SK-N-SH treated with all-trans-retinoic acid at 6 μM for 48 hours (cell line): ENCODE results near the gene PGBD1.

ENCODE experiments used
- BACH2 ChIP-seq: fragments of 250-450 bp; sonication (Bioruptor Pico); IDR thresholded peaks from 2 replicates; pipeline ENCODE4 v1.9.0; 2021; ENCODE audit warnings: mild to moderate bottlenecking, borderline replicate concordance
- CSDC2 ChIP-seq: fragments of 250-450 bp; sonication (Bioruptor Pico); IDR thresholded peaks from 2 replicates; pipeline ENCODE4 v1.5.0; 2020; ENCODE audit warnings: mild to moderate bottlenecking, moderate library complexity
- ESRRG ChIP-seq: fragments of 250-450 bp; sonication (Bioruptor Pico); IDR thresholded peaks from 2 replicates; pipeline ENCODE4 v1.6.1; 2021; ENCODE audit warnings: mild to moderate bottlenecking
- OSR1 ChIP-seq: fragments of 250-450 bp; sonication (Bioruptor Pico); IDR thresholded peaks from 2 replicates; pipeline ENCODE4 v1.8.0; 2022; ENCODE audit warnings: moderate library complexity, mild to moderate bottlenecking, inconsistent platforms
- PATZ1 ChIP-seq: fragments of 250-450 bp; sonication (Bioruptor Pico); IDR thresholded peaks from 2 replicates; pipeline ENCODE4 v1.8.0; 2020; ENCODE audit warnings: mild to moderate bottlenecking, moderate library complexity, borderline replicate concordance
- RARB ChIP-seq: fragments of 250-450 bp; sonication (Bioruptor Pico); IDR thresholded peaks from 2 replicates; pipeline ENCODE4 v1.8.0; 2021; ENCODE audit warnings: mild to moderate bottlenecking, moderate library complexity
- SNAI2 ChIP-seq: fragments of 250-450 bp; sonication (Bioruptor Pico); IDR thresholded peaks from 2 replicates; pipeline ENCODE4 v1.5.0; 2020; ENCODE audit warnings: mild to moderate bottlenecking, moderate library complexity
- TCF4 ChIP-seq: fragments of 250-450 bp; sonication (Bioruptor Pico); IDR thresholded peaks from 2 replicates; pipeline ENCODE4 v1.8.0; 2021; ENCODE audit warnings: mild to moderate bottlenecking, moderate library complexity, borderline replicate concordance
- TOX ChIP-seq: fragments of 250-450 bp; sonication (Bioruptor Pico); IDR thresholded peaks from 2 replicates; pipeline ENCODE4 v1.8.0; 2021; ENCODE audit warnings: mild to moderate bottlenecking, moderate library complexity, borderline replicate concordance
- ZNF565 ChIP-seq: fragments of 450-650 bp; formaldehyde crosslinking; conservative IDR thresholded peaks from 2 replicates; pipeline ENCODE4 v1.5.0; 2020; ENCODE audit warnings: low read depth, mild to moderate bottlenecking, moderate library complexity
- ZNF70 ChIP-seq: fragments of 450-650 bp; formaldehyde crosslinking; IDR thresholded peaks from 2 replicates; pipeline ENCODE4 v1.5.0; 2020; ENCODE audit warnings: mild to moderate bottlenecking, moderate library complexity
- ZNF8 ChIP-seq: fragments of 450-650 bp; formaldehyde crosslinking; IDR thresholded peaks from 2 replicates; pipeline ENCODE4 v1.5.0; 2020; ENCODE audit warnings: mild to moderate bottlenecking, moderate library complexity
- TF ChIP-seq, protein P1 (sequence below): fragments of 250-450 bp; sonication (Bioruptor Pico); IDR thresholded peaks from 2 replicates; pipeline ENCODE4 v1.5.1; 2020; ENCODE audit warnings: low read depth, mild to moderate bottlenecking, moderate library complexity

DNA sequence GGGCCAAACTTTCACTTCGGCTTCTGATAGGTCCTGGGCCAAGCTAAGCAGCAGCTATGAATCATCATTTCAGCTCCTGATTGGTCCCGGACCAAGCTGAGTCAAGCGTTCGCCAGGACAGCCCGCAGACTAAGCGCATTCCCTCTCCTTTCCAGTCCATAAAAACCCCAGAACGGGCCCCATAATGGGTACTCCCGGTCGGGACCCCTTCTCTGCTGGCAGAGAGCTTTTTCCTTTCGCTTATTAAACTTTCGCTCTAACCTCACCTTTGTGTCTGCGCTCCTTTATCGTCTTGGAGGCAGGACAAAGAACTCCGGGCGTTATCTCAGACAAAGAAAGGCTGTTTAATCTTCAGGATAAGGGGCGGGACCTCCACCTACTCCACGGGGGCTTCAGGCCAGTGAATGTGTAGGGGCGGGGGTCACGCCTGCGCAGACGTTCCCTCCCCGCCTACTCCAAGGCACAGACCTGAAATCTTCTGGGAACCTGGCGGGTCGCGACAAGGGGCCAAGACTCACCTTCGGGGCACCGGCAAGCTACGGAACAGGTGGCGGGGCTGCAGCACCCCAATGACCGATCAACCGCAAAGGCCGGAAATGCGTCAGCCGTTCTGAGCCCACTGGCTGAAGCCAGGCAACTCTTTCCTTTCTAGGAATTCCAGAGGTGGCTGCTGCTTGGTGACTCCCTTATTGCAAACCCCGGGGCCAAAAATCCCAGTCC is 54.4 kb downstream of the PGBD1 start, which contains the start of gene ZSCAN31:
- TF ChIP-seq SNAI2 (CRISPR knock-in tag), result no peak
- TF ChIP-seq OSR1 (CRISPR knock-in tag), result no peak
- TF ChIP-seq, protein P1, sequence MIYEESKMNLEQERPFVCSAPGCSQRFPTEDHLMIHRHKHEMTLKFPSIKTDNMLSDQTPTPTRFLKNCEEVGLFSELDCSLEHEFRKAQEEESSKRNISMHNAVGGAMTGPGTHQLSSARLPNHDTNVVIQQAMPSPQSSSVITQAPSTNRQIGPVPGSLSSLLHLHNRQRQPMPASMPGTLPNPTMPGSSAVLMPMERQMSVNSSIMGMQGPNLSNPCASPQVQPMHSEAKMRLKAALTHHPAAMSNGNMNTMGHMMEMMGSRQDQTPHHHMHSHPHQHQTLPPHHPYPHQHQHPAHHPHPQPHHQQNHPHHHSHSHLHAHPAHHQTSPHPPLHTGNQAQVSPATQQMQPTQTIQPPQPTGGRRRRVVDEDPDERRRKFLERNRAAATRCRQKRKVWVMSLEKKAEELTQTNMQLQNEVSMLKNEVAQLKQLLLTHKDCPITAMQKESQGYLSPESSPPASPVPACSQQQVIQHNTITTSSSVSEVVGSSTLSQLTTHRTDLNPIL (CRISPR knock-in tag), result 0 out of 2 replicates have a peak, but pooled peaks have one; percentile 35
- no peak for TF ChIP-seq ZNF565
- TF ChIP-seq TCF4 (CRISPR knock-in tag), result no peak
- TF ChIP-seq ESRRG (CRISPR knock-in tag), result no peak
- TF ChIP-seq ZNF8 (CRISPR knock-in tag), result no peak
- TF ChIP-seq TOX, result no peak
- TF ChIP-seq ZNF70 (CRISPR knock-in tag), result no peak
- no peak for TF ChIP-seq RARB (CRISPR knock-in tag)
- TF ChIP-seq CSDC2 (CRISPR knock-in tag), result no peak
- TF ChIP-seq PATZ1 (CRISPR knock-in tag), result no peak
- TF ChIP-seq BACH2 (CRISPR knock-in tag), result no peak
